Peyer's patch (tissue), 4 donors: Measurements from ENCODE around the gene APOBR.

Source experiments
- CTCF ChIP-seq, 6 experiments: fragments of 450-650 bp in 4 of 6; fragments of 200-600 bp in 2 of 6; sonication (generic) in 1 of 6; IDR thresholded peaks; one replicate each; pipeline ENCODE4 v1.5.1; 2017 to 2019; ENCODE audit warnings: antibody characterized with exemption in 6 of 6, mild to moderate bottlenecking in 3 of 6, moderate library complexity in 1 of 6
- POLR2A ChIP-seq, 2 donors: fragments of 450-650 bp; IDR thresholded peaks; one replicate each; pipeline ENCODE4 v1.5.1; 2017; ENCODE audit warnings: antibody characterized with exemption in 2 of 2, mild to moderate bottlenecking in 2 of 2, moderate library complexity in 2 of 2

DNA sequence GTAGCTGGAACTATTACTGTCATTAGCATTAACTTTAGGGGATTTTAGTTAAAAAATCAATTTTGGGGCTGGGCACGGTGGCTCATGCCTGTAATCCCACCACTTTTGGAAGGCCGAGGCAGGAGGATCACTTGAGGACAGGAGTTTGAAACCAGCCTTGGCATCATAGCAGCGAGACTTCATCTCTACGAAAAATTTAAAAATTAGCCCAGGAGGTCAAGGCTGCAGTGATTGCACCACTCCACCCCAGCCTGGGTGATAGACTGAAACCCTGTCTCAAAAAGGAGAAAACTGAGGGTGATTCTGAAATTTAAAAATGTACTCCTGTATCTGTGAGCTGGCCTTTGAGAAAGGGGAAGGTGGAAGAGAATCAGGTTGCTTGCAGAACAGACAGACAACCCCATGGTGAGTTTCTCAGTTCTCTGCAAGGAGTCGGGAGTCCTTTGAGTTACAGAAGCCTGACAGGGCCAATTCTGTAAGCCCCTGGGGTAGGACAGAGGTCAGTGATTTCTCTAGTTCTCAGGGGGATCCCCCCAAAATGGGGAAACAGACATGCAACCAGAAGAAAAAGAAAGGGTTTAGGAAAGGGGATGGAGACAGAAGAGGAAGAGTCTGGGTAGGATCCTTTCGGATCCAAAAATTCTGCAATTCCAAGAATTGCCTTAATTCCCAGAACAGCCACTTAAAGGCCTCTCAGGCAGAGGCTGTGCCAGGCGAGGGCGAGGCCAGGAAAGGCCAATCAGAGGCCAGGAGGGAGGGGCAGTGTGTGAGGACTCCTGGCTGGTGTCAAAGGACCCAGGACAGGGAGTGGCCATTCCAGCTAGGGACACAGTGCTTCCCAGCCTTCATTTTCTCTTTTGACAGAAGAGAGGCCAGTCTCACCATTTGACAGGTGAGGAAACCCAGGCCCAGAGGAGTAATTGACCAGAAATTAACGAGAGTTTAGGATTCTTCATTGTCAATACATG is 37.6 kb downstream of the APOBR start:
- TF ChIP-seq CTCF (IDR thresholded peaks at IDR 0.05): no peak
- peak in 1 of 2 donors; percentile 65 for TF ChIP-seq POLR2A (IDR thresholded peaks at IDR 0.05)
